ENCODE results near the gene MUC5B.
"Not testable (repeated sequence)": the region's sequence is repeated elsewhere in the genome, so short reads cannot be mapped to it uniquely, and the experiment has no call there.

Gene MUC5B

GRCh38 chr11:1252371-1253102, 29.7 kb downstream of the MUC5B start:
- DNase-seq: no peak

- no peak for DNase-seq
Observed at GRCh38 chr11:1253103-1253485, 30.2 kb downstream of the MUC5B start.

- DNase-seq: no peak
Observed at GRCh38 chr11:1254086-1254648, 31.3 kb downstream of the MUC5B start.

GRCh38 chr11:1254733-1255132, 31.9 kb downstream of the MUC5B start:
- no peak for DNase-seq

GRCh38 chr11:1255151-1255550, 32.3 kb downstream of the MUC5B start:
- DNase-seq: no peak

- no peak for DNase-seq
Observed at GRCh38 chr11:1256257-1257045, 33.6 kb downstream of the MUC5B start.

GRCh38 chr11:1257366-1257765, 34.5 kb downstream of the MUC5B start:
- no peak for DNase-seq

GRCh38 chr11:1257916-1258315, 35.0 kb downstream of the MUC5B start:
- no peak for DNase-seq

- DNase-seq: no peak
Observed at GRCh38 chr11:1258401-1259075, 35.7 kb downstream of the MUC5B start.

GRCh38 chr11:1259076-1259461, 36.2 kb downstream of the MUC5B start:
- DNase-seq: no peak

GRCh38 chr11:1259561-1259960, 36.7 kb downstream of the MUC5B start:
- DNase-seq: no peak

- no peak for DNase-seq
Observed at GRCh38 chr11:1260023-1260501, 37.2 kb downstream of the MUC5B start.

GRCh38 chr11:1260620-1261019, 37.8 kb downstream of the MUC5B start:
- no peak for DNase-seq

GRCh38 chr11:1261241-1262071, 38.6 kb downstream of the MUC5B start:
- DNase-seq: no peak

- DNase-seq: peak; percentile 50
Observed at GRCh38 chr11:1262172-1263006, 39.5 kb downstream of the MUC5B start.

- DNase-seq: no peak
Observed at GRCh38 chr11:1263010-1263409, 40.1 kb downstream of the MUC5B start.

- DNase-seq: not testable (repeated sequence)
Observed at GRCh38 chr11:1264444-1264843, 41.6 kb downstream of the MUC5B start.

- not testable (repeated sequence) for DNase-seq
Observed at GRCh38 chr11:1265480-1265879, 42.6 kb downstream of the MUC5B start.

- DNase-seq: not testable (repeated sequence)
Observed at GRCh38 chr11:1266976-1267375, 44.1 kb downstream of the MUC5B start.

GRCh38 chr11:1267441-1268100, 44.7 kb downstream of the MUC5B start:
- no peak for DNase-seq

- DNase-seq: no peak
Observed at GRCh38 chr11:1269957-1270356, 47.1 kb downstream of the MUC5B start.

All from DMS79 treated with DMSO at 0.1 percent for 48 hours (cell line).